H9 (cell line): Measurements from ENCODE around the gene NOX5. TPM values are rescaled to one million over a fixed set of nuclear protein-coding genes. Genes with fewer than 3 reads are reported as not detected.

ENCODE experiments used
- DNase-seq: peaks from one replicate; pipeline ENCODE4 v3.0.0-alpha.2; 2017
- H2AFZ ChIP-seq: one replicate; pipeline ENCODE4 v1.6.1; 2013; ENCODE audit warnings: mild to moderate bottlenecking, low read length, control low read depth, moderate library complexity
- H2AK5ac ChIP-seq: 2 replicates; pipeline ENCODE4 v1.6.1; 2013; ENCODE audit warnings: low read length, control low read depth, mixed read lengths; ENCODE audit not compliant: insufficient read length
- H2BK120ac ChIP-seq: one replicate; pipeline ENCODE4 v1.6.1; 2013; ENCODE audit warnings: low read depth, mild to moderate bottlenecking, low read length, control low read depth, inconsistent platforms; ENCODE audit not compliant: poor library complexity, severe bottlenecking
- H2BK12ac ChIP-seq: 2 replicates; pipeline ENCODE4 v1.6.1; 2013; ENCODE audit warnings: low read length, control low read depth, mixed read lengths, low read depth; ENCODE audit not compliant: insufficient read length
- H2BK15ac ChIP-seq: 2 replicates; pipeline ENCODE4 v1.6.1; 2013; ENCODE audit warnings: low read depth, low read length, control low read depth
- H2BK20ac ChIP-seq: one replicate; pipeline ENCODE4 v1.6.1; 2013; ENCODE audit warnings: low read depth, mild to moderate bottlenecking, low read length, control low read depth, inconsistent platforms; ENCODE audit not compliant: poor library complexity, severe bottlenecking
- H2BK5ac ChIP-seq: 2 replicates; pipeline ENCODE4 v1.6.1; 2013; ENCODE audit warnings: low read length, control low read depth, mixed read lengths; ENCODE audit not compliant: insufficient read length
- H3K14ac ChIP-seq: 2 replicates; pipeline ENCODE4 v1.6.1; 2013; ENCODE audit warnings: low read length, control low read depth; ENCODE audit not compliant: insufficient read depth
- H3K18ac ChIP-seq: 2 replicates; pipeline ENCODE4 v1.6.1; 2013; ENCODE audit warnings: low read depth, mild to moderate bottlenecking, mixed read lengths, low read length, control low read depth; ENCODE audit not compliant: insufficient read length
- H3K23ac ChIP-seq: 2 replicates; pipeline ENCODE4 v1.6.1; 2013; ENCODE audit warnings: low read length, control low read depth, mixed read lengths, low read depth; ENCODE audit not compliant: insufficient read length
- H3K23me2 ChIP-seq: 2 replicates; pipeline ENCODE4 v1.6.1; 2013; ENCODE audit warnings: low read depth, mild to moderate bottlenecking, mixed read lengths, low read length, control low read depth; ENCODE audit not compliant: insufficient read length, poor library complexity, severe bottlenecking
- H3K27ac ChIP-seq: 2 replicates; pipeline ENCODE4 v1.5.1; 2013; ENCODE audit warnings: low read length, control low read depth, mixed read lengths, low read depth; ENCODE audit not compliant: insufficient read length
- H3K27me3 ChIP-seq: 2 replicates; pipeline ENCODE4 v1.6.1; 2013; ENCODE audit warnings: low read length, control low read depth, inconsistent platforms; ENCODE audit not compliant: insufficient read depth
- H3K4ac ChIP-seq: 2 replicates; pipeline ENCODE4 v1.6.1; 2013; ENCODE audit warnings: low read depth, mild to moderate bottlenecking, control low read depth, inconsistent platforms, low read length, moderate library complexity
- H3K4me1 ChIP-seq: 2 replicates; pipeline ENCODE4 v1.6.1; 2013; ENCODE audit warnings: low read length, control low read depth, inconsistent platforms; ENCODE audit not compliant: insufficient read depth
- H3K4me2 ChIP-seq: 2 replicates; pipeline ENCODE4 v1.6.1; 2013; ENCODE audit warnings: low read length, control low read depth, mixed read lengths; ENCODE audit not compliant: insufficient read length, insufficient read depth
- H3K56ac ChIP-seq: 2 replicates; pipeline ENCODE4 v1.6.1; 2013; ENCODE audit warnings: low read depth, mild to moderate bottlenecking, mixed read lengths, low read length, control low read depth; ENCODE audit not compliant: insufficient read length
- H3K79me1 ChIP-seq: 2 replicates; pipeline ENCODE4 v1.6.1; 2013; ENCODE audit warnings: low read depth, mild to moderate bottlenecking, moderate library complexity, low read length, control low read depth, inconsistent platforms; ENCODE audit not compliant: insufficient read depth, poor library complexity, severe bottlenecking
- H3K79me2 ChIP-seq: 2 replicates; pipeline ENCODE4 v1.6.1; 2013; ENCODE audit warnings: low read length, control low read depth, inconsistent platforms; ENCODE audit not compliant: insufficient read depth
- H3K9ac ChIP-seq: 2 replicates; pipeline ENCODE4 v1.6.1; 2013; ENCODE audit warnings: low read length, control low read depth, mixed read lengths; ENCODE audit not compliant: insufficient read length; ENCODE audit errors: extremely low read depth
- H3K9me3 ChIP-seq: one replicate; pipeline ENCODE4 v1.6.1; 2013; ENCODE audit warnings: low read depth, low read length, inconsistent platforms; ENCODE audit not compliant: control insufficient read depth
- H3T11ph ChIP-seq: one replicate; pipeline ENCODE4 v1.6.1; 2013; ENCODE audit warnings: mild to moderate bottlenecking, low read length, control low read depth, inconsistent platforms
- H4K20me1 ChIP-seq: one replicate; pipeline ENCODE4 v1.6.1; 2013; ENCODE audit not compliant: control insufficient read depth, insufficient read length, insufficient read depth
- H4K5ac ChIP-seq: 2 replicates; pipeline ENCODE4 v1.6.1; 2013; ENCODE audit warnings: low read depth, mild to moderate bottlenecking, mixed read lengths, low read length, control low read depth; ENCODE audit not compliant: insufficient read length
- H4K8ac ChIP-seq: replicated peaks from 2 replicates; pipeline ENCODE4 v1.6.1; 2013; ENCODE audit warnings: low read length, control low read depth, mixed read lengths, low read depth; ENCODE audit not compliant: insufficient read length
- H4K91ac ChIP-seq: 2 replicates; pipeline ENCODE4 v1.6.1; 2013; ENCODE audit warnings: low read depth, mild to moderate bottlenecking, moderate library complexity, mixed read lengths, low read length, control low read depth; ENCODE audit not compliant: insufficient read length
- H3K27ac Mint-ChIP-seq, 3 experiments: 2 replicates in 2 of 3; 3 replicates in 1 of 3; pipeline ENCODE4 v1.8.0; 2020 to 2021; ENCODE audit warnings: mixed read lengths in 3 of 3, mild to moderate bottlenecking in 1 of 3, moderate library complexity in 1 of 3
- H3K27me3 Mint-ChIP-seq: 2 replicates; pipeline ENCODE4 v1.8.0; 2021; ENCODE audit warnings: low read depth, mild to moderate bottlenecking, moderate library complexity, mixed read lengths
- H3K36me3 Mint-ChIP-seq, 3 experiments: 2 replicates in 2 of 3; 3 replicates in 1 of 3; pipeline ENCODE4 v1.8.0; 2020 to 2021; ENCODE audit warnings: low read depth in 3 of 3, mixed read lengths in 3 of 3; ENCODE audit not compliant: insufficient read depth in 1 of 3
- H3K4me1 Mint-ChIP-seq, 2 experiments: 2 replicates each; pipeline ENCODE4 v1.8.0; 2020; ENCODE audit warnings: mixed read lengths in 2 of 2
- H3K4me3 Mint-ChIP-seq, 2 experiments: 2 replicates in 1 of 2; 3 replicates in 1 of 2; pipeline ENCODE4 v1.8.0; 2020 to 2021; ENCODE audit warnings: mild to moderate bottlenecking in 2 of 2, mixed read lengths in 2 of 2, moderate library complexity in 1 of 2
- H3K9me3 Mint-ChIP-seq, 2 experiments: 2 replicates in 1 of 2; 3 replicates in 1 of 2; pipeline ENCODE4 v1.8.0; 2020; ENCODE audit warnings: mild to moderate bottlenecking in 2 of 2, mixed read lengths in 2 of 2, moderate library complexity in 1 of 2
- WGBS: extraction: QIAGEN DNeasy Blood & Tissue Kit; methylation state at CpG from one replicate; pipeline ENCODE4 v1.1.7; 2013; ENCODE audit warnings: missing lambda C conversion rate, low lambda C conversion rate, mixed read lengths; ENCODE audit not compliant: insufficient read length; ENCODE audit errors: extremely low coverage; 5-methylcytosine and 5-hydroxymethylcytosine counted together
- total RNA-seq: library from RNA; stranded (reverse); gene quantifications from 2 replicates; pipeline ENCODE4 v1.2.1, GENCODE V29; 2021
- TF ChIP-seq, protein P1 (sequence below): fragments of 200-600 bp; sonication (generic); conservative IDR thresholded peaks from 3 replicates; pipeline ENCODE4 v1.8.0; 2021; ENCODE audit warnings: antibody characterized with exemption, mild to moderate bottlenecking

Gene NOX5
- total RNA-seq, 1 experiment from 2014 or later: 0.04 TPM

DNA sequence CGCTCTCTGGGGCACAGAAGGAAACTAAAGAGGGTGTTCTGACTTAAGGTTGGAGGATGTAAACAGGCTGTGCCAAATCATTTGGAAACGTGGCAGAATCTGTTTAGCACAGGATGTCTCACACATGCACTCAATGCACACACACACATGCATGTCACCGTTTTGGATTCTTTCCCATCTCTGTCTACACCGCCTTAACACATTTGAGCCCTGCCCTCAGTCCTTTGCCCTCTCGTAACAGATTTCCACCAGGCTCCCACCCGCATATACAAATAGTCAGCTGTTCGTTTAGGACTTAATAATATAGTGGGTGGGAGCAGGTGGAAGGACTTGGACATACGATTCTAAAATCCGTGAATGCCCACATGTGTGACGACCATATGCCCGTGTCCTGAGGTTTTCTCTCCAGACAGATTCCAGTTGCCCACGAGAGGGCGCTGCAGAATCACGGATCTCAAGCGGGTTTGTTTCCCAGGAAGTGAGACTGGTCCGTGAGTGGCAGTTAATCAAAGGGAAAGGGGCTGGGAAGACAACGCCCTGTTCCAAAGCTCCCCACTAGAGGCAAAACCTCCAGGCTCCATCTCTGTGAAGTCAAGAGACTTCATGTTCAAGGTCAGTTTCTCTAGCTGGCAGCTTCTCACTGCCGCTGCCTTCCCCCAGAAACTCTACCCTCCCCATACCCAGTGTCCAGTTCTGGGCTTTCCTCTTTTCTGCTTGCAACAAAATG lies 44.5 kb downstream of the NOX5 start:
- no CpG with 5 or more reads among the region's 18 CpGs for WGBS
- no peaks in the 10 kb centered on the region for H3K36me3 Mint-ChIP-seq
- no peak overlapping the region for H3K4me2 ChIP-seq

More for the DNA sequence above, 44.5 kb downstream of the NOX5 start:
- no peak overlapping the region for H3K27ac Mint-ChIP-seq
- peaks cover 25% of the 10 kb centered on the region for H3K27me3 Mint-ChIP-seq
- Histone ChIP-seq H3K23ac (no peak overlapping the region), H4K5ac (no peak overlapping the region), H3T11ph (no peak overlapping the region), H3K79me1 (no peaks in the 10 kb centered on the region), H3K27me3 (no peaks in the 10 kb centered on the region), H4K8ac (no peak overlapping the region), H3K9ac (no peak overlapping the region), H2BK12ac (no peak overlapping the region), H3K9me3 (no peaks in the 10 kb centered on the region), H2AFZ (no peak overlapping the region), H3K4ac (no peak overlapping the region), H3K23me2 (no peaks in the 10 kb centered on the region), H2BK20ac (no peak overlapping the region), H2BK120ac (no peak overlapping the region), H4K91ac (no peak overlapping the region), H2BK15ac (no peak overlapping the region), H2AK5ac (no peak overlapping the region), H2BK5ac (no peak overlapping the region), H3K4me1 (no peaks in the 10 kb centered on the region), H3K56ac (no peak overlapping the region), H3K18ac (no peak overlapping the region), H4K20me1 (no peaks in the 10 kb centered on the region), H3K14ac (no peak overlapping the region), H3K79me2 (no peaks in the 10 kb centered on the region), H3K27ac (no peak overlapping the region)
- peak; percentile 87 for DNase-seq
- H3K4me1 Mint-ChIP-seq: peaks cover 16 to 21% of the 10 kb centered on the region in 2 experiments
- H3K9me3 Mint-ChIP-seq: no peaks in the 10 kb centered on the region
- TF ChIP-seq, protein P1, sequence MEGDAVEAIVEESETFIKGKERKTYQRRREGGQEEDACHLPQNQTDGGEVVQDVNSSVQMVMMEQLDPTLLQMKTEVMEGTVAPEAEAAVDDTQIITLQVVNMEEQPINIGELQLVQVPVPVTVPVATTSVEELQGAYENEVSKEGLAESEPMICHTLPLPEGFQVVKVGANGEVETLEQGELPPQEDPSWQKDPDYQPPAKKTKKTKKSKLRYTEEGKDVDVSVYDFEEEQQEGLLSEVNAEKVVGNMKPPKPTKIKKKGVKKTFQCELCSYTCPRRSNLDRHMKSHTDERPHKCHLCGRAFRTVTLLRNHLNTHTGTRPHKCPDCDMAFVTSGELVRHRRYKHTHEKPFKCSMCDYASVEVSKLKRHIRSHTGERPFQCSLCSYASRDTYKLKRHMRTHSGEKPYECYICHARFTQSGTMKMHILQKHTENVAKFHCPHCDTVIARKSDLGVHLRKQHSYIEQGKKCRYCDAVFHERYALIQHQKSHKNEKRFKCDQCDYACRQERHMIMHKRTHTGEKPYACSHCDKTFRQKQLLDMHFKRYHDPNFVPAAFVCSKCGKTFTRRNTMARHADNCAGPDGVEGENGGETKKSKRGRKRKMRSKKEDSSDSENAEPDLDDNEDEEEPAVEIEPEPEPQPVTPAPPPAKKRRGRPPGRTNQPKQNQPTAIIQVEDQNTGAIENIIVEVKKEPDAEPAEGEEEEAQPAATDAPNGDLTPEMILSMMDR: peak; percentile 94
- H3K4me3 Mint-ChIP-seq: no peak overlapping the region
